Measurements from ENCODE around the gene CASP6.

GRCh38 chr4:109684727-109685126, 18.5 kb downstream of the CASP6 start:
- TF ChIP-seq, protein P1, sequence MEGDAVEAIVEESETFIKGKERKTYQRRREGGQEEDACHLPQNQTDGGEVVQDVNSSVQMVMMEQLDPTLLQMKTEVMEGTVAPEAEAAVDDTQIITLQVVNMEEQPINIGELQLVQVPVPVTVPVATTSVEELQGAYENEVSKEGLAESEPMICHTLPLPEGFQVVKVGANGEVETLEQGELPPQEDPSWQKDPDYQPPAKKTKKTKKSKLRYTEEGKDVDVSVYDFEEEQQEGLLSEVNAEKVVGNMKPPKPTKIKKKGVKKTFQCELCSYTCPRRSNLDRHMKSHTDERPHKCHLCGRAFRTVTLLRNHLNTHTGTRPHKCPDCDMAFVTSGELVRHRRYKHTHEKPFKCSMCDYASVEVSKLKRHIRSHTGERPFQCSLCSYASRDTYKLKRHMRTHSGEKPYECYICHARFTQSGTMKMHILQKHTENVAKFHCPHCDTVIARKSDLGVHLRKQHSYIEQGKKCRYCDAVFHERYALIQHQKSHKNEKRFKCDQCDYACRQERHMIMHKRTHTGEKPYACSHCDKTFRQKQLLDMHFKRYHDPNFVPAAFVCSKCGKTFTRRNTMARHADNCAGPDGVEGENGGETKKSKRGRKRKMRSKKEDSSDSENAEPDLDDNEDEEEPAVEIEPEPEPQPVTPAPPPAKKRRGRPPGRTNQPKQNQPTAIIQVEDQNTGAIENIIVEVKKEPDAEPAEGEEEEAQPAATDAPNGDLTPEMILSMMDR (IDR thresholded peaks at IDR 0.05): no peak
- no peak for TF ChIP-seq POLR2A (IDR thresholded peaks at IDR 0.05)
